Measurements from ENCODE around the gene GRIN1. TPM values are rescaled to one million over a fixed set of nuclear protein-coding genes. Genes with fewer than 3 reads are reported as not detected.

The GRIN1 gene
- total RNA-seq, 4 donors from 2014 or later, result not detected

DNA sequence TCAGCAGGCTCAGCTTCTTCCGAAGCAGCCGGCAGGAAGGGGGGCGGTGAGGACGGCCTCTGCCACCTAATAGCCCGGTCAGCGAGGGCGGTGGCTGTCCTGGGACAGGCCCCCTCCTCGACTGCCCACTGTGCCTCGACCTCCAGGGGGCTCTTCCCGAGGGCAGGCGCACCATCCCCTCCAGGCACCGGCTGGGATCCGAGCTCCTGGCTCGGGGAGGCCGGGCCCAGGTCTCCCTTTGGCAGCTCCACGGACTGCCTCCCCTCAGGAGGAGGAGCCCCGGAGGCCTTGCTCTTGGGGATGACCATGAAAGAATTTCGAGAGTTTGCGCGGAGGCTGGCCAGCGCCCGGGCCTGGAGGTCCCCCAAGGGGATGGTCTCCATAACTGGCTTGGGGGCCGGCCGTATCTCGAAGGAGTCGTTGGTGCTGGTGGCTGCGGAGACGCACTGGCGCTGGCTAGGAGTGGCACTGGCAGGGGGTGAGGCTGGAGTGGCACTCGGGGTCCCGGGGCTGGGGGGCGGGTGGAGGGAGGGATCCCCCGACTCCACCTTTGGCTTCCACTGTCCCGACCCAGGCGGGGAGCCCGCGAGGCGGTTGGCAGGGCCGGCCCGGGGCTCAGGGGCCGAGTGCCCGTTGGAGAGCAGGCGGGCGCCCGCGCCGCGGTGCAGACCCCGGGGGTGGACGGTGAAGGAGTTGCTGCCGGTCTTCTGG lies 60.6 kb downstream of the GRIN1 start:
- H3K4me1 ChIP-seq, result peaks cover 31 to 57% of the 10 kb centered on the region in 2 donors
- 35 to 40% methylated on average over 7 to 13 of the region's 51 CpGs for WGBS, 2 donors

DNA sequence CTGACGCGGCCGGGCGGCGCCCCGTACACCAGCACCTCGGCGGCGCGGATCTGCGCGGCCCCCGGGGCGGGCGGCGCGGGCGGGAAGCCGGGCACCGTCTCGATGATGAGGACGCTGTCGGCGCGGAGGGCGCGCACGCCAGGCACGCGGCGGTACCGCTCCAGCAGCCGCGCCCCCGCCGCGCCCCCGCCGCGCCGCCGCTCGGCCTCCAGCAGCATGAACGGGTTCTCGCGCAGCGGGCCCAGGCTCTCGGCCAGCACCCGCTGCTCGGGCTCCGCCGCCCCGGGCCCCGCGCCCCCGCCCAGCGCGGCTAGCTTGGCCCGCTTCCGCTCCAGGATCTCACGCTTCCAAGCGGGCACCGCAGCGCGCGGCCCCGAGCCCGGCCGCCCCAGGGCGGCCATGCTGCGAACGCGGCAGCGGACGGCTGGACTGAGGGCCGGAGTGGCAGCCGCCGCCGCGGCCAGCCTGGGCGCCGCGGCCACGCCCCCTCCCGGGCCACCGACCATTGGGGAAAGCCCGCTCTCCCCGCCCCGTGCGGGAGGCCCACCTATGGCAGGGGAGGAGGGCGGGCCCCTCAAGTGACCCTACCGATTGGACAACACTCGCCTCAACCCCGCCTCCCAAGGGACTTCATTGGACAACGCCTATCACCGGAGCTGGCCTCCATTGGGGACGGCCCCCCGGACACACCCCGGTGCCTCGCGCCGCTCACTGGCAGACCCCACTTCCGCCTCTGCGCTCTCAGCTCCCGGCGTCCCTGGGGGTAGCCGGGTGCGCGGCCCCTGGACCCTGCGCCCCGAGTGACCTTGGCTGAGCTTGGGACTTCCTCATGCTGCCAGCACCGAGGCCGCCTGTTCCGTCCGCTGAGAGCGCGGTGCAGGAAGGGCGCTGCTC lies 61.6 kb downstream of the GRIN1 start, which contains the start of gene TPRN:
TSS of gene TPRN (minus strand) at position 431 of the 894 bp plus-strand sequence. CDS start at position 401, 30 bp downstream.
- no peaks in the 10 kb centered on the region for H3K27me3 ChIP-seq
- H3K4me3 ChIP-seq (replicated peaks in 1 of 3), result peak within 1 kb of the TSS; percentile 11 to 57 (median 57)
- TF ChIP-seq POLR2A (IDR thresholded peaks at IDR 0.05), result peak; percentile 56 to 94
- TF ChIP-seq, protein P1, sequence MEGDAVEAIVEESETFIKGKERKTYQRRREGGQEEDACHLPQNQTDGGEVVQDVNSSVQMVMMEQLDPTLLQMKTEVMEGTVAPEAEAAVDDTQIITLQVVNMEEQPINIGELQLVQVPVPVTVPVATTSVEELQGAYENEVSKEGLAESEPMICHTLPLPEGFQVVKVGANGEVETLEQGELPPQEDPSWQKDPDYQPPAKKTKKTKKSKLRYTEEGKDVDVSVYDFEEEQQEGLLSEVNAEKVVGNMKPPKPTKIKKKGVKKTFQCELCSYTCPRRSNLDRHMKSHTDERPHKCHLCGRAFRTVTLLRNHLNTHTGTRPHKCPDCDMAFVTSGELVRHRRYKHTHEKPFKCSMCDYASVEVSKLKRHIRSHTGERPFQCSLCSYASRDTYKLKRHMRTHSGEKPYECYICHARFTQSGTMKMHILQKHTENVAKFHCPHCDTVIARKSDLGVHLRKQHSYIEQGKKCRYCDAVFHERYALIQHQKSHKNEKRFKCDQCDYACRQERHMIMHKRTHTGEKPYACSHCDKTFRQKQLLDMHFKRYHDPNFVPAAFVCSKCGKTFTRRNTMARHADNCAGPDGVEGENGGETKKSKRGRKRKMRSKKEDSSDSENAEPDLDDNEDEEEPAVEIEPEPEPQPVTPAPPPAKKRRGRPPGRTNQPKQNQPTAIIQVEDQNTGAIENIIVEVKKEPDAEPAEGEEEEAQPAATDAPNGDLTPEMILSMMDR (IDR thresholded peaks at IDR 0.05), result peak in 1 of 6 experiments; percentile 7
- H3K27ac ChIP-seq, result peak within 1 kb of the TSS; percentile 30 to 71 (median 52)
- H3K4me1 ChIP-seq, result peaks cover 35 to 60% of the 10 kb centered on the region in 2 donors
- H3K36me3 ChIP-seq, result no peaks in the 10 kb centered on the region
- DNase-seq, result peak; percentile 100
- no peaks in the 10 kb centered on the region for H3K9me3 ChIP-seq
- intact Hi-C loops (cut with DNase I), result no loop called here
- WGBS, 2 donors, result 0 to 2% methylated on average over 1 to 10 of the region's 118 CpGs

More for the DNA sequence above, 60.6 kb downstream of the GRIN1 start:
- H3K9me3 ChIP-seq, result no peaks in the 10 kb centered on the region
- peak overlapping the region in 1 of 3 donors; percentile 34 for H3K4me3 ChIP-seq (replicated peaks in 1 of 3)
- peak in 1 of 2 donors; percentile 28 for DNase-seq
- no peaks in the 10 kb centered on the region for H3K36me3 ChIP-seq
- TF ChIP-seq POLR2A (IDR thresholded peaks at IDR 0.05), result no peak
- TF ChIP-seq, protein P1 (IDR thresholded peaks at IDR 0.05), result no peak
- H3K27ac ChIP-seq, result no peak overlapping the region
- H3K27me3 ChIP-seq, result no peaks in the 10 kb centered on the region
- intact Hi-C loops (cut with DNase I), result no loop called here

DNA sequence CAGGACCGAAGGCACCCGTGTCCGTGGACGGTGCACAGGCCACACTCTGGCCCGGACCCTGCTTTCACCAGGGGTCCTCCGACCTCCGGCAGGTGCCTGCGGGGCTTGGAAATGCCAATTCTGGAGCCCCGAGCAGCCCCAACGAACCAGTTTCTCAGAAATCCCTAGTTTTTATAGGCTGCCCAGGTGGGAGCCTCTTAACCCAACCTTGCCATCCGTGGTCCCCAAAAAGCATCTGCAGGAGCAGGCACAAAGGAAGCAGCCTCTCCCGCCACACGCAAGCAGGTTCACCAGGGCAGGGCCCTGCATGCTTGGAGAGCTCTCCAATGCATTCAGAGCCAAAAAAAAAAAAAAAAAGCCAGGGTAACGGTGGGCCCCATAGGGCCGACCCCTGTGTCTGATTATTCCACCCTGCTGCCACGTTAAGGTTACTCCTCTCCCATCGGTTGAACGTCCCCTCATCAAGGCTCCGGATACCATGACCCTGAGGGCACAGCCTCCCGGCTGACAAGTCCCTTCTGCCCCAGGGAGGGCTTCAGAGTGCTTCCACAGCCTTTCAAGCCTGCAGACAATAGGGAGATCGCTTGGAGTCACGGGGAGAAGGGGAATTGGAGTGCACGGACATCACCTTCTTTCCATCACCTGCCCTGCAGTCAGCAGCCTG lies 62.4 kb downstream of the GRIN1 start:
- intact Hi-C loops (cut with DNase I), result no loop called here
- no peak for TF ChIP-seq POLR2A (IDR thresholded peaks at IDR 0.05)
- TF ChIP-seq, protein P1 (IDR thresholded peaks at IDR 0.05), result no peak
- no peak for DNase-seq
- H3K27me3 ChIP-seq, result no peaks in the 10 kb centered on the region
- peak overlapping the region; percentile 11 to 57 (median 57) for H3K4me3 ChIP-seq (replicated peaks in 1 of 3)
- 21 to 32% methylated on average over 14 to 17 of the region's 23 CpGs for WGBS, 2 donors
- H3K4me1 ChIP-seq, result peaks cover 42 to 66% of the 10 kb centered on the region in 2 donors
- H3K27ac ChIP-seq, result peak overlapping the region; percentile 30 to 71 (median 52)
- H3K9me3 ChIP-seq, result no peaks in the 10 kb centered on the region
- H3K36me3 ChIP-seq, result no peaks in the 10 kb centered on the region

DNA sequence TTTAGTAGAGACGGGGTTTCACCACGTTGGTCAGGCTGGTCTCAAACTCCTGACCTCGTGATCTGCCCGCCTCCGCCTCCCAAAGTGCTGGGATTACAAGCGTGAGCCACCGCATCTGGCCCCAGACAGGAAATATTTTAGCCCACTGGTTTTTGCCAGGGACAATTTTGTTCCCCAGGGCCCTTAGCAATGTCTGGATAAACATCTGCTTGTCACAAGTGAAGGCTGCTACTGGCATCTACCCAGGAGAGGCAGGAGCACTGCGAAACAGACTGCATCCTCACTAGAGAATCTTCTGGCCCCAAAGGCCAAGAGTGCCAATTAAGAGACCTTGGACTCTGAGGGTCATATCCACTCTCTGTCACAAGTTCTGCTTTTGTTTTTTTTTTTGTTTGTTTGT lies 64.0 kb downstream of the GRIN1 start:
- Histone ChIP-seq H3K4me1 (peaks cover 47 to 66% of the 10 kb centered on the region in 2 donors), H3K27me3 (no peaks in the 10 kb centered on the region), H3K4me3 (replicated peaks in 1 of 3) (no peak overlapping the region), H3K27ac (no peak overlapping the region), H3K9me3 (no peaks in the 10 kb centered on the region), H3K36me3 (no peaks in the 10 kb centered on the region)
- DNase-seq, result no peak
- intact Hi-C loops (cut with DNase I), result no loop called here
- TF ChIP-seq POLR2A (IDR thresholded peaks at IDR 0.05), result no peak
- TF ChIP-seq, protein P1 (IDR thresholded peaks at IDR 0.05), result no peak
- 79 to 95% methylated on average over 7 to 8 of the region's 8 CpGs for WGBS, 2 donors

All from thyroid gland (tissue), 4 donors.